A549 (cell line): Measurements from ENCODE around the gene TWIST2. TPM values are rescaled to one million over a fixed set of nuclear protein-coding genes. Genes with fewer than 3 reads are reported as not detected.

ENCODE experiments used
- ATAC-seq, 2 experiments: fragments of 200-7000 bp in 1 of 2; fragments of >200 bp in 1 of 2; cut with Nextera tagmentation in 1 of 2; cut with Tn5 transposase in 1 of 2; 3 replicates each; pipeline versions ENCODE4 v1.8.0 to v1.9.1; 2018 to 2020; ENCODE audit warnings: mild to moderate bottlenecking in 1 of 2, moderate library complexity in 1 of 2
- CTCF ChIA-PET: fragments of 300-600 bp; sonication (Branson Sonifier 250); formaldehyde crosslinking; extraction: SDS; loops from one replicate; lab custom pipeline; 2021; ENCODE audit warnings: antibody characterized with exemption, inconsistent platforms; lab: Yijun Ruan, JAX
- POLR2A ChIA-PET: fragments of 350-600 bp; formaldehyde crosslinking; extraction: SDS; loops from one replicate; lab custom pipeline; 2021; ENCODE audit warnings: antibody characterized with exemption, inconsistent platforms; lab: Yijun Ruan, JAX
- DNase-seq, 2 experiments: peaks; one replicate each; pipeline versions ENCODE4 v3.0.0 to v3.0.0-alpha.2; 2011 to 2016; ENCODE audit warnings: low read depth in 1 of 2, low spot score in 1 of 2
- FAIRE-seq: peaks from 2 replicates; lab custom pipeline; 2011; peaks lifted over from hg19 to GRCh38; lab: Jason Lieb, UNC
- H3K27ac ChIP-seq, 2 experiments: fragments of >200 bp; sonication (Bioruptor Twin); formaldehyde crosslinking; 3 replicates each; pipeline ENCODE4 v1.5.1; 2016 to 2017
- H3K4me1 ChIP-seq: fragments of >200 bp; sonication (Bioruptor Twin); formaldehyde crosslinking; 3 replicates; pipeline ENCODE4 v1.6.1; 2016
- H3K4me2 ChIP-seq: fragments of >200 bp; sonication (Bioruptor Twin); formaldehyde crosslinking; 3 replicates; pipeline ENCODE4 v1.6.1; 2016
- H3K4me3 ChIP-seq: fragments of >200 bp; sonication (Bioruptor Twin); formaldehyde crosslinking; 3 replicates; pipeline ENCODE4 v1.5.1; 2016
- H3K9me3 ChIP-seq: fragments of >200 bp; sonication (Bioruptor Twin); formaldehyde crosslinking; 3 replicates; pipeline ENCODE4 v1.6.1; 2016
- CHD2 ChIP-seq: fragments of 150-350 bp; IDR thresholded peaks from 2 replicates; pipeline ENCODE4 v1.6.1; 2014; ENCODE audit warnings: low read length; ENCODE audit not compliant: partially characterized antibody
- CHD4 ChIP-seq: fragments of 200-600 bp; sonication (generic); IDR thresholded peaks from 2 replicates; pipeline ENCODE4 v1.6.1; 2016; ENCODE audit warnings: antibody characterized with exemption, mild to moderate bottlenecking, borderline replicate concordance
- ESRRA ChIP-seq: fragments of 150-350 bp; IDR thresholded peaks from 2 replicates; pipeline ENCODE4 v1.6.1; 2014; ENCODE audit warnings: mild to moderate bottlenecking, low read length, borderline replicate concordance
- FOSB ChIP-seq: fragments of 250-450 bp; sonication (Bioruptor Pico); IDR thresholded peaks from 2 replicates; pipeline ENCODE4 v1.5.0; 2020; ENCODE audit warnings: mild to moderate bottlenecking, moderate library complexity
- FOSL2 ChIP-seq, 2 experiments: fragments of 450-650 bp in 1 of 2; fragments of >200 bp in 1 of 2; sonication (Bioruptor Twin) in 1 of 2; formaldehyde crosslinking; IDR thresholded peaks; 2 replicates each; pipeline versions ENCODE4 v1.5.0 to v1.6.1; 2016 to 2020; ENCODE audit warnings: mild to moderate bottlenecking in 1 of 2, moderate library complexity in 1 of 2
- HEYL ChIP-seq: fragments of 250-450 bp; sonication (Bioruptor Pico); IDR thresholded peaks from 2 replicates; pipeline ENCODE4 v1.8.0; 2021; ENCODE audit warnings: mild to moderate bottlenecking, moderate library complexity
- HOXA7 ChIP-seq: fragments of 250-450 bp; sonication (Bioruptor Pico); IDR thresholded peaks from 2 replicates; pipeline ENCODE4 v1.5.0; 2020; ENCODE audit warnings: mild to moderate bottlenecking, moderate library complexity
- JUN ChIP-seq, 2 experiments: fragments of >200 bp; sonication (Bioruptor Twin); formaldehyde crosslinking; IDR thresholded peaks; 2 replicates in 1 of 2; 3 replicates in 1 of 2; pipeline ENCODE4 v1.6.1; 2016 to 2017
- KDM5A ChIP-seq: fragments of 200-600 bp; sonication (generic); IDR thresholded peaks from 2 replicates; pipeline ENCODE4 v1.6.1; 2016; ENCODE audit warnings: antibody characterized with exemption, mild to moderate bottlenecking
- NFE2L2 ChIP-seq: fragments of 150-350 bp; conservative IDR thresholded peaks from 2 replicates; pipeline ENCODE4 v1.6.1; 2014; ENCODE audit warnings: low read length
- POLR2A ChIP-seq: IDR thresholded peaks from 2 replicates; pipeline ENCODE4 v1.6.1; 2012; ENCODE audit warnings: mild to moderate bottlenecking, low read length
- POLR2AphosphoS2 ChIP-seq: conservative IDR thresholded peaks from 2 replicates; pipeline ENCODE4 v1.6.1; 2012; ENCODE audit warnings: low read length, improper control_type of control experiment, inconsistent platforms
- RAD21 ChIP-seq, 2 experiments: fragments of >200 bp in 1 of 2; sonication (Bioruptor Twin) in 1 of 2; formaldehyde crosslinking in 1 of 2; IDR thresholded peaks in 1 of 2; conservative IDR thresholded peaks in 1 of 2; 2 replicates in 1 of 2; 3 replicates in 1 of 2; pipeline ENCODE4 v1.6.1; 2012 to 2018; ENCODE audit warnings: inconsistent platforms in 1 of 2
- RARB ChIP-seq: fragments of 250-450 bp; sonication (Bioruptor Pico); IDR thresholded peaks from 2 replicates; pipeline ENCODE4 v1.8.0; 2021; ENCODE audit warnings: mild to moderate bottlenecking, moderate library complexity
- RCOR1 ChIP-seq: fragments of 150-350 bp; IDR thresholded peaks from 2 replicates; pipeline ENCODE4 v1.6.1; 2014; ENCODE audit warnings: antibody characterized with exemption, low read length, low read depth
- SMC3 ChIP-seq: fragments of >200 bp; sonication (Bioruptor Twin); formaldehyde crosslinking; IDR thresholded peaks from 3 replicates; pipeline ENCODE4 v1.6.1; 2018; ENCODE audit warnings: inconsistent platforms
- TFCP2L1 ChIP-seq: fragments of 250-450 bp; sonication (Bioruptor Pico); IDR thresholded peaks from 2 replicates; pipeline ENCODE4 v1.5.0; 2021; ENCODE audit warnings: mild to moderate bottlenecking
- TP53 ChIP-seq: fragments of 250-450 bp; sonication (Bioruptor Pico); IDR thresholded peaks from 2 replicates; pipeline ENCODE4 v1.5.0; 2021; ENCODE audit warnings: mild to moderate bottlenecking, moderate library complexity
- WGBS: methylation state at CpG from one replicate; pipeline ENCODE4 v1.1.6; 2017; ENCODE audit errors: missing lambda C conversion rate; 5-methylcytosine and 5-hydroxymethylcytosine counted together
- polyA plus RNA-seq, 4 experiments: library from polyadenylated mRNA; depleted of rRNA in 3 of 4; stranded (reverse); fragments of >200 nt; fragmentation: RNase III in 1 of 4; extraction: RNeasy Plus Mini Kit Qiagen cat#74134 plus additional on column Dnase treatment in 1 of 4; gene quantifications; 2 replicates in 3 of 4; 3 replicates in 1 of 4; pipeline ENCODE4 v1.2.3, GENCODE V29; 2011 to 2017
- TF ChIP-seq, protein P1 (sequence below): fragments of >200 bp; sonication (Bioruptor Twin); formaldehyde crosslinking; IDR thresholded peaks from 3 replicates; pipeline ENCODE4 v1.6.1; 2016
- TF ChIP-seq, protein P2 (sequence below): IDR thresholded peaks from 2 replicates; pipeline ENCODE4 v1.6.1; 2012
- TF ChIP-seq, protein P3 (sequence below): IDR thresholded peaks from 2 replicates; pipeline ENCODE4 v1.6.1; 2012
- TF ChIP-seq, protein P4 (sequence below): IDR thresholded peaks from 2 replicates; pipeline ENCODE4 v1.6.1; 2012; ENCODE audit warnings: low read depth, borderline replicate concordance
- TF ChIP-seq, protein P5 (sequence below): fragments of >200 bp; sonication (Bioruptor Twin); formaldehyde crosslinking; IDR thresholded peaks from 3 replicates; pipeline ENCODE4 v1.5.1; 2016

The TWIST2 gene
- polyA plus RNA-seq, 2 of the 4 experiments (the other 2 are of a cell fraction) = 7.1 to 8.2 TPM

DNA sequence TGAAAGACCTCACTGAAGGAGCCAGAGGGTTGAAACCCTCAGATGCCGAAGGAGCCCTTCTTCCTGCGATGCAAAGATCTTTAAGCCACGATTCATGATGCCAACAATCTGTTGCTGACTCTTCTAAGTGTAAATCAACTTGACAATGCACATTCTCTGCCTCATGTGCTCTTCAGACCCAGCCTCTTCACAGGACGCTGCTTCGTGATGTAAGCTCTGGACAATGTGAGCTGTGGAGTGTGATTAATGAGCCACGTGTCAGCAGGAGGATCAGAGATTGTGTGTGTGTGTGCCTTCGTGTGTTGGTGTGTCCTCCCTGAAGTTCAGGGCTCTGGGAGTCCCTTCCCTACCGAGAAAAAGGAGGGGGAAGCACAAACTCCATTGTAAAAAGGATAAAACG is 26.5 kb upstream of the TWIST2 start:
- WGBS = 18% methylated on average over 9 of the region's 9 CpGs
- Histone ChIP-seq H3K4me3 (no peak overlapping the region), H3K4me2 (no peak overlapping the region), H3K9me3 (peaks cover 30% of the 10 kb centered on the region), H3K4me1 (peaks cover 8% of the 10 kb centered on the region; the same call in 1 of the 3 replicates), H3K27ac (no peak overlapping the region)
- DNase-seq (peak in 1 of 2 experiments; percentile 31), ATAC-seq (no peak), FAIRE-seq (no peak)
- ChIA-PET POLR2A (no interaction called here), CTCF (interaction anchor here (0.7 to 1.1 kb wide), 3 partner anchors 8 to 464 kb away, joined by 3 read pairs; no protein-coding TSS in a partner anchor)
- TF ChIP-seq, protein P1, sequence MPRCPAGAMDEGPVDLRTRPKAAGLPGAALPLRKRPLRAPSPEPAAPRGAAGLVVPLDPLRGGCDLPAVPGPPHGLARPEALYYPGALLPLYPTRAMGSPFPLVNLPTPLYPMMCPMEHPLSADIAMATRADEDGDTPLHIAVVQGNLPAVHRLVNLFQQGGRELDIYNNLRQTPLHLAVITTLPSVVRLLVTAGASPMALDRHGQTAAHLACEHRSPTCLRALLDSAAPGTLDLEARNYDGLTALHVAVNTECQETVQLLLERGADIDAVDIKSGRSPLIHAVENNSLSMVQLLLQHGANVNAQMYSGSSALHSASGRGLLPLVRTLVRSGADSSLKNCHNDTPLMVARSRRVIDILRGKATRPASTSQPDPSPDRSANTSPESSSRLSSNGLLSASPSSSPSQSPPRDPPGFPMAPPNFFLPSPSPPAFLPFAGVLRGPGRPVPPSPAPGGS = no peak
- TF ChIP-seq SMC3 (no peak), POLR2A (no peak), KDM5A (no peak), FOSL2 (IDR thresholded peaks at IDR 0.05) (no peak), FOSL2 (CRISPR knock-in tag; IDR thresholded peaks at IDR 0.05) (no peak), ESRRA (no peak), FOSB (CRISPR knock-in tag) (no peak), TFCP2L1 (no peak), HOXA7 (CRISPR knock-in tag) (no peak), POLR2AphosphoS2 (no peak)
- TF ChIP-seq, protein P2, sequence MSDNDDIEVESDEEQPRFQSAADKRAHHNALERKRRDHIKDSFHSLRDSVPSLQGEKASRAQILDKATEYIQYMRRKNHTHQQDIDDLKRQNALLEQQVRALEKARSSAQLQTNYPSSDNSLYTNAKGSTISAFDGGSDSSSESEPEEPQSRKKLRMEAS = no peak
- TF ChIP-seq, protein P3, sequence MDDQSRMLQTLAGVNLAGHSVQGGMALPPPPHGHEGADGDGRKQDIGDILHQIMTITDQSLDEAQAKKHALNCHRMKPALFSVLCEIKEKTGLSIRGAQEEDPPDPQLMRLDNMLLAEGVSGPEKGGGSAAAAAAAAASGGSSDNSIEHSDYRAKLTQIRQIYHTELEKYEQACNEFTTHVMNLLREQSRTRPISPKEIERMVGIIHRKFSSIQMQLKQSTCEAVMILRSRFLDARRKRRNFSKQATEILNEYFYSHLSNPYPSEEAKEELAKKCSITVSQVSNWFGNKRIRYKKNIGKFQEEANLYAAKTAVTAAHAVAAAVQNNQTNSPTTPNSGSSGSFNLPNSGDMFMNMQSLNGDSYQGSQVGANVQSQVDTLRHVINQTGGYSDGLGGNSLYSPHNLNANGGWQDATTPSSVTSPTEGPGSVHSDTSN = no peak
- TF ChIP-seq, protein P4, sequence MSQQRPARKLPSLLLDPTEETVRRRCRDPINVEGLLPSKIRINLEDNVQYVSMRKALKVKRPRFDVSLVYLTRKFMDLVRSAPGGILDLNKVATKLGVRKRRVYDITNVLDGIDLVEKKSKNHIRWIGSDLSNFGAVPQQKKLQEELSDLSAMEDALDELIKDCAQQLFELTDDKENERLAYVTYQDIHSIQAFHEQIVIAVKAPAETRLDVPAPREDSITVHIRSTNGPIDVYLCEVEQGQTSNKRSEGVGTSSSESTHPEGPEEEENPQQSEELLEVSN = no peak

DNA sequence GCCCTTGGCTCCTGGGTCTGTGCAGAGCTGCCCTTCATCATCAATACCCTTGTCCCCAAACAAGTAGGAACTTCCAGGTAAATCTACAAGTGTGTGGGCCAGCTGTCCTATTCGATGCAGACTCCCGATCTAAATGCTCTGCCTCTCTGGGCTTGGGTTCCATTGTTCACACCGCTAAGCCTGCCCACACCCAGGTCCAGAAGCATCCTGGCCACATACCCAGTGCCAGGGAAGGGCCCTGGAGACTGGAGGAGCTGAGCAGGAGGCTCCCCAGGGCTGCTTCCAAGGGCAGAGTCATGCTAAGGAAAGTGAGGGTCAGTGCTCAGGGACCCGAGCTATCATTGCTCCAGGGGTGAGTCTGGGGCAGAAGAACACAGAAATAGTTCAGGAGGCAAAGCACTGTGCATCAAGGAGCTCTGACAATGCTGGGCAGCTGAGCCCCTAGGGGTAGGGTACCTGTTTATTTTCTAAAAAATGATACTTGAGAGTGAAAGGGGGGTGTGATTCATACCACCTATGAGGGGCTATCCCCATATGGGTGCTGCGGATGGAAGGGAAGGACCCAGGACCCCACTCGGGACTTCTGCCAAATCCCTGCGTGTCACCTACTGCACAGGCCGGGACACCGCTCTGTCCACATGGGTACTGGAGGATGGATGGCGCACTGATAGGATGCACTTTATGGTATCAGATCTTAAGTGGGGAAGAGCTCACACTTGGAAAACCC is 25.8 kb upstream of the TWIST2 start:
- ATAC-seq (no peak), DNase-seq (no peak)
- Histone ChIP-seq H3K4me3 (no peak overlapping the region), H3K9me3 (peaks cover 30% of the 10 kb centered on the region), H3K4me1 (peaks cover 8% of the 10 kb centered on the region; the same call in 1 of the 3 replicates)
- no peak for TF ChIP-seq CHD2
- TF ChIP-seq POLR2AphosphoS2 = no peak
- no peak for TF ChIP-seq HOXA7 (CRISPR knock-in tag)
- no peak for TF ChIP-seq ESRRA
- no peak for TF ChIP-seq POLR2A
- no peak for TF ChIP-seq RAD21 (conservative IDR thresholded peaks at IDR 0.05 in 1 of 2, IDR thresholded peaks at IDR 0.05 in 1 of 2)
- no peak for TF ChIP-seq CHD4
- no peak for TF ChIP-seq TP53 (CRISPR knock-in tag)
- TF ChIP-seq HEYL (CRISPR knock-in tag) = no peak
- TF ChIP-seq, protein P1 = no peak
- TF ChIP-seq FOSL2 (IDR thresholded peaks at IDR 0.05) = no peak
- no peak for TF ChIP-seq FOSL2 (CRISPR knock-in tag; IDR thresholded peaks at IDR 0.05)
- no peak for TF ChIP-seq NFE2L2
- no peak for TF ChIP-seq JUN (IDR thresholded peaks at IDR 0.05)
- no peak for TF ChIP-seq TFCP2L1
- no peak for TF ChIP-seq SMC3
- TF ChIP-seq RCOR1 = no peak
- TF ChIP-seq, protein P5, sequence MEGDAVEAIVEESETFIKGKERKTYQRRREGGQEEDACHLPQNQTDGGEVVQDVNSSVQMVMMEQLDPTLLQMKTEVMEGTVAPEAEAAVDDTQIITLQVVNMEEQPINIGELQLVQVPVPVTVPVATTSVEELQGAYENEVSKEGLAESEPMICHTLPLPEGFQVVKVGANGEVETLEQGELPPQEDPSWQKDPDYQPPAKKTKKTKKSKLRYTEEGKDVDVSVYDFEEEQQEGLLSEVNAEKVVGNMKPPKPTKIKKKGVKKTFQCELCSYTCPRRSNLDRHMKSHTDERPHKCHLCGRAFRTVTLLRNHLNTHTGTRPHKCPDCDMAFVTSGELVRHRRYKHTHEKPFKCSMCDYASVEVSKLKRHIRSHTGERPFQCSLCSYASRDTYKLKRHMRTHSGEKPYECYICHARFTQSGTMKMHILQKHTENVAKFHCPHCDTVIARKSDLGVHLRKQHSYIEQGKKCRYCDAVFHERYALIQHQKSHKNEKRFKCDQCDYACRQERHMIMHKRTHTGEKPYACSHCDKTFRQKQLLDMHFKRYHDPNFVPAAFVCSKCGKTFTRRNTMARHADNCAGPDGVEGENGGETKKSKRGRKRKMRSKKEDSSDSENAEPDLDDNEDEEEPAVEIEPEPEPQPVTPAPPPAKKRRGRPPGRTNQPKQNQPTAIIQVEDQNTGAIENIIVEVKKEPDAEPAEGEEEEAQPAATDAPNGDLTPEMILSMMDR = no peak
- TF ChIP-seq RARB = no peak
- TF ChIP-seq, all 56 proteins: peak for 0
- 55% methylated on average over 10 of the region's 10 CpGs for WGBS
- ChIA-PET CTCF (interaction anchor here (0.7 to 1.1 kb wide), 2 partner anchors 9 to 285 kb away, joined by 3 read pairs; no protein-coding TSS in a partner anchor), POLR2A (no interaction called here)
- Histone ChIP-seq H3K27ac (no peak overlapping the region), H3K4me2 (no peak overlapping the region)
- no peak for FAIRE-seq
